HCT116 (cell line): ENCODE results near the gene TNIP3. TPM values are rescaled to one million over a fixed set of nuclear protein-coding genes. Genes with fewer than 3 reads are reported as not detected.

ENCODE experiments used
- ATAC-seq: fragments of 200-7000 bp; cut with Tn5 transposase; 2 replicates; pipeline ENCODE4 v1.9.1; 2020; ENCODE audit warnings: mild to moderate bottlenecking, moderate library complexity
- BruUV-seq: library from RNA; stranded (reverse); fragments of 400-500 nt; replicated peaks from 2 replicates; lab custom pipeline; 2021; lab: Mats Ljungman, UMichigan
- CTCF ChIA-PET: fragments of 300-600 bp; sonication (Branson Sonifier 250); formaldehyde crosslinking; loops from one replicate; lab custom pipeline; 2021; ENCODE audit warnings: antibody characterized with exemption; lab: Charles Lee
- POLR2A ChIA-PET: fragments of 300-600, 350-600 bp; sonication (Branson Sonifier 250); formaldehyde crosslinking; loops from one replicate; lab custom pipeline; 2021; ENCODE audit warnings: antibody characterized with exemption; lab: Charles Lee
- RAD21 ChIA-PET, 2 experiments: fragments of 300-600 bp; sonication (Branson Sonifier 250); formaldehyde crosslinking; loops; one replicate each; lab custom pipeline; 2023; ENCODE audit warnings: low total read pairs in 2 of 2; ENCODE audit not compliant: uncharacterized antibody in 2 of 2, unreplicated experiment in 2 of 2, low non-redundant PET in 1 of 2; lab: Charles Lee
- DNase-seq: peaks from one replicate; pipeline ENCODE4 v3.0.0-alpha.2; 2010; ENCODE audit warnings: low read depth, low spot score
- H2AFZ ChIP-seq: fragments of 200-600 bp; shearing (Covaris generic), sonication (generic); 2 replicates; pipeline ENCODE4 v1.6.1; 2017; ENCODE audit warnings: low read depth, mixed run types, mixed read lengths, antibody characterized with exemption, low read length; ENCODE audit not compliant: poor library complexity, severe bottlenecking
- H3K27ac ChIP-seq: 2 replicates; pipeline ENCODE4 v1.5.1; 2012; ENCODE audit warnings: low read depth, low read length
- H3K27me3 ChIP-seq: fragments of 200-600 bp; sonication (generic); 2 replicates; pipeline ENCODE4 v1.6.1; 2016; ENCODE audit warnings: mixed run types, low read length, mixed read lengths; ENCODE audit not compliant: insufficient read depth
- H3K36me3 ChIP-seq, 2 experiments: fragments of 200-500 bp in 1 of 2; fragments of 200-600 bp in 1 of 2; sonication (Bioruptor generic) in 1 of 2; sonication (generic) in 1 of 2; 2 replicates each; pipeline versions ENCODE4 v1.5.1 to v1.6.1; 2014 to 2016; ENCODE audit warnings: low read length in 2 of 2, inconsistent platforms in 1 of 2, mixed read lengths in 1 of 2, mixed run types in 1 of 2; ENCODE audit not compliant: insufficient read depth in 2 of 2, control insufficient read depth in 1 of 2
- H3K4me1 ChIP-seq, 2 experiments: fragments of 200-600 bp in 1 of 2; sonication (generic) in 1 of 2; 2 replicates each; pipeline versions ENCODE4 v1.5.1 to v1.6.1; 2012 to 2017; ENCODE audit warnings: low read length in 2 of 2, inconsistent platforms in 1 of 2, mild to moderate bottlenecking in 1 of 2, mixed read lengths in 1 of 2, mixed run types in 1 of 2, moderate library complexity in 1 of 2; ENCODE audit not compliant: insufficient read depth in 2 of 2, control insufficient read depth in 1 of 2
- H3K4me2 ChIP-seq: fragments of 200-600 bp; sonication (generic); 2 replicates; pipeline ENCODE4 v1.6.1; 2017; ENCODE audit warnings: mixed run types, low read length, mixed read lengths
- H3K4me3 ChIP-seq, 2 experiments: fragments of 200-600 bp in 1 of 2; sonication (generic) in 1 of 2; replicated peaks in 1 of 2; 2 replicates each; pipeline ENCODE4 v1.5.1; 2011 to 2016; ENCODE audit warnings: low read length in 2 of 2, control low read depth in 1 of 2, low read depth in 1 of 2, mild to moderate bottlenecking in 1 of 2, mixed read lengths in 1 of 2, mixed run types in 1 of 2
- H3K79me2 ChIP-seq: fragments of 200-600 bp; sonication (generic); 2 replicates; pipeline ENCODE4 v1.6.1; 2017; ENCODE audit warnings: mild to moderate bottlenecking, mixed run types, low read length, moderate library complexity, mixed read lengths; ENCODE audit not compliant: insufficient read depth
- H3K9ac ChIP-seq: fragments of 200-600 bp; sonication (generic); 2 replicates; pipeline ENCODE4 v1.6.1; 2016; ENCODE audit warnings: low read length, mixed read lengths
- H3K9me2 ChIP-seq: fragments of 200-600 bp; sonication (generic), shearing (Covaris generic); 2 replicates; pipeline ENCODE4 v1.6.1; 2017; ENCODE audit warnings: mixed run types, mild to moderate bottlenecking, moderate library complexity; ENCODE audit not compliant: insufficient read depth
- H3K9me3 ChIP-seq, 2 experiments: fragments of 200-500 bp in 1 of 2; fragments of 200-600 bp in 1 of 2; sonication (Bioruptor generic) in 1 of 2; sonication (generic) in 1 of 2; 2 replicates each; pipeline ENCODE4 v1.6.1; 2014 to 2017; ENCODE audit warnings: low read length in 2 of 2, mixed read lengths in 2 of 2, inconsistent platforms in 1 of 2, low read depth in 1 of 2, mild to moderate bottlenecking in 1 of 2, mixed run types in 1 of 2, moderate library complexity in 1 of 2; ENCODE audit not compliant: control insufficient read depth in 1 of 2, insufficient read depth in 1 of 2
- H4K20me1 ChIP-seq: fragments of 200-600 bp; sonication (generic), shearing (Covaris generic); 2 replicates; pipeline ENCODE4 v1.6.1; 2017; ENCODE audit warnings: mixed run types, mild to moderate bottlenecking, moderate library complexity; ENCODE audit not compliant: insufficient read depth
- CBX3 ChIP-seq: IDR thresholded peaks from 2 replicates; pipeline ENCODE4 v1.6.1; 2012; ENCODE audit warnings: low read depth
- CEBPB ChIP-seq: IDR thresholded peaks from 2 replicates; pipeline ENCODE4 v1.6.1; 2012; ENCODE audit warnings: low read depth
- EGR1 ChIP-seq: IDR thresholded peaks from 2 replicates; pipeline ENCODE4 v1.6.1; 2012; ENCODE audit warnings: low read depth
- JUND ChIP-seq: IDR thresholded peaks from 2 replicates; pipeline ENCODE4 v1.6.1; 2012
- RAD21 ChIP-seq: IDR thresholded peaks from 2 replicates; pipeline ENCODE4 v1.6.1; 2012; ENCODE audit warnings: low read depth, mild to moderate bottlenecking
- REST ChIP-seq: IDR thresholded peaks from 2 replicates; pipeline ENCODE4 v1.6.1; 2012; ENCODE audit warnings: low read depth
- SP1 ChIP-seq: IDR thresholded peaks from 2 replicates; pipeline ENCODE4 v1.6.1; 2012; ENCODE audit warnings: low read depth
- ZFX ChIP-seq: fragments of 450-650 bp; IDR thresholded peaks from 2 replicates; pipeline ENCODE4 v1.6.1; 2017
- ZNF274 ChIP-seq: fragments of 200-500 bp; sonication (Bioruptor generic); IDR thresholded peaks from 2 replicates; pipeline ENCODE4 v1.6.1; 2014; ENCODE audit warnings: mild to moderate bottlenecking, low read depth, low read length, inconsistent platforms
- intact Hi-C: fragments of 100-400 bp; cut with micrococcal nuclease; formaldehyde crosslinking; loops from 2 replicates; pipeline ENCODE4 v1.10.0; 2022
- total RNA-seq: library from RNA; stranded (reverse); gene quantifications from one replicate; pipeline ENCODE4 v1.2.1, GENCODE V29; 2021; ENCODE audit not compliant: unreplicated experiment
- TF ChIP-seq, protein P1 (sequence below), 3 experiments: fragments of 200-600 bp in 1 of 3; sonication (generic) in 1 of 3; IDR thresholded peaks in 2 of 3; conservative IDR thresholded peaks in 1 of 3; 2 replicates each; pipeline ENCODE4 v1.5.1; 2012 to 2017; ENCODE audit warnings: low read depth in 2 of 3, low read length in 2 of 3, antibody characterized with exemption in 1 of 3, borderline replicate concordance in 1 of 3, control low read depth in 1 of 3, mild to moderate bottlenecking in 1 of 3, mixed read lengths in 1 of 3, mixed run types in 1 of 3, moderate library complexity in 1 of 3; ENCODE audit not compliant: insufficient read depth in 1 of 3

Gene TNIP3
- total RNA-seq, 1 experiment from 2014 or later = not detected

- intact Hi-C loops = loop anchor here (5.0 kb wide), 1 partner anchor 209 kb away; no protein-coding TSS in a partner anchor
Observed at GRCh38 chr4:121098266-121098665, 65.9 kb downstream of the TNIP3 start.

GRCh38 chr4:121096629-121097028, 67.5 kb downstream of the TNIP3 start:
- H4K20me1 ChIP-seq = no peaks in the 10 kb centered on the region
- ChIA-PET POLR2A (no interaction called here), CTCF (no interaction called here), RAD21 (no interaction called here)
- no peak overlapping the region for H3K4me2 ChIP-seq
- H3K27ac ChIP-seq = no peak overlapping the region
- no peaks in the 10 kb centered on the region for H3K9me3 ChIP-seq
- BruUV-seq = no TSS peak
- no peaks in the 10 kb centered on the region for H3K27me3 ChIP-seq
- H3K4me3 ChIP-seq = no peak overlapping the region
- no peaks in the 10 kb centered on the region for H3K9me2 ChIP-seq
- intact Hi-C loops = loop anchor here (1.0 to 5.0 kb wide), 4 partner anchors 211 to 1026 kb away; no protein-coding TSS in a partner anchor
- H2AFZ ChIP-seq = peak overlapping the region; percentile 43
- H3K36me3 ChIP-seq = no peaks in the 10 kb centered on the region
- ATAC-seq = no peak
- H3K4me1 ChIP-seq = no peaks in the 10 kb centered on the region
- H3K79me2 ChIP-seq = no peaks in the 10 kb centered on the region
- TF ChIP-seq, protein P1, sequence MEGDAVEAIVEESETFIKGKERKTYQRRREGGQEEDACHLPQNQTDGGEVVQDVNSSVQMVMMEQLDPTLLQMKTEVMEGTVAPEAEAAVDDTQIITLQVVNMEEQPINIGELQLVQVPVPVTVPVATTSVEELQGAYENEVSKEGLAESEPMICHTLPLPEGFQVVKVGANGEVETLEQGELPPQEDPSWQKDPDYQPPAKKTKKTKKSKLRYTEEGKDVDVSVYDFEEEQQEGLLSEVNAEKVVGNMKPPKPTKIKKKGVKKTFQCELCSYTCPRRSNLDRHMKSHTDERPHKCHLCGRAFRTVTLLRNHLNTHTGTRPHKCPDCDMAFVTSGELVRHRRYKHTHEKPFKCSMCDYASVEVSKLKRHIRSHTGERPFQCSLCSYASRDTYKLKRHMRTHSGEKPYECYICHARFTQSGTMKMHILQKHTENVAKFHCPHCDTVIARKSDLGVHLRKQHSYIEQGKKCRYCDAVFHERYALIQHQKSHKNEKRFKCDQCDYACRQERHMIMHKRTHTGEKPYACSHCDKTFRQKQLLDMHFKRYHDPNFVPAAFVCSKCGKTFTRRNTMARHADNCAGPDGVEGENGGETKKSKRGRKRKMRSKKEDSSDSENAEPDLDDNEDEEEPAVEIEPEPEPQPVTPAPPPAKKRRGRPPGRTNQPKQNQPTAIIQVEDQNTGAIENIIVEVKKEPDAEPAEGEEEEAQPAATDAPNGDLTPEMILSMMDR (IDR thresholded peaks at IDR 0.05 in 2 of 3, conservative IDR thresholded peaks at IDR 0.05 in 1 of 3; ENCODE audit: borderline replicate concordance in 1 of 3, insufficient read depth in 1 of 3, low read depth in 2 of 3, low read length in 2 of 3) = peak; percentile 21 to 59 (median 57); a peak in 4 of 6 replicates
- TF ChIP-seq ZFX (no peak), REST (no peak), CBX3 (no peak), CEBPB (0 out of 2 replicates have a peak, but pooled peaks have one; percentile 11), RAD21 (peak; percentile 80), EGR1 (no peak)
- H3K9ac ChIP-seq = no peak overlapping the region
- peak; percentile 24 for DNase-seq

More at GRCh38 chr4:121098266-121098665, 65.9 kb downstream of the TNIP3 start:
- no peak for TF ChIP-seq JUND
- TF ChIP-seq ZNF274 = no peak
- TF ChIP-seq SP1 = no peak
- H3K4me1 ChIP-seq = no peaks in the 10 kb centered on the region
- H3K27me3 ChIP-seq = no peaks in the 10 kb centered on the region
- no peak for DNase-seq
- RAD21 ChIA-PET = no interaction called here
- no peaks in the 10 kb centered on the region for H3K79me2 ChIP-seq
- H3K4me3 ChIP-seq = no peak overlapping the region
- BruUV-seq = no TSS peak
- H3K9me3 ChIP-seq = no peaks in the 10 kb centered on the region
- POLR2A ChIA-PET = no interaction called here
- no peak overlapping the region for H3K9ac ChIP-seq
- no peak overlapping the region for H3K27ac ChIP-seq
- H2AFZ ChIP-seq = no peak overlapping the region
- no peaks in the 10 kb centered on the region for H3K36me3 ChIP-seq
- no peaks in the 10 kb centered on the region for H4K20me1 ChIP-seq
- CTCF ChIA-PET = no interaction called here
- no peak for ATAC-seq
- no peak overlapping the region for H3K4me2 ChIP-seq
- H3K9me2 ChIP-seq = no peaks in the 10 kb centered on the region
